Keratinocyte (primary cell): ENCODE results near the gene FLNB. TPM values are rescaled to one million over a fixed set of nuclear protein-coding genes. Genes with fewer than 3 reads are reported as not detected.

Experiments
- DNase-seq: peaks from one replicate; pipeline ENCODE4 v3.0.0-alpha.2; 2011; ENCODE audit warnings: low read depth, missing footprints, low spot score
- FAIRE-seq: peaks from 2 replicates; lab custom pipeline; 2011; peaks lifted over from hg19 to GRCh38; lab: Jason Lieb, UNC
- H2AFZ ChIP-seq: 2 replicates; pipeline ENCODE4 v1.6.0; 2012; ENCODE audit warnings: low read length, control low read depth, inconsistent platforms; ENCODE audit not compliant: control insufficient read depth
- H3K27ac ChIP-seq: 2 replicates; pipeline ENCODE4 v1.5.1; 2011; ENCODE audit warnings: low read length; ENCODE audit not compliant: control insufficient read depth, insufficient read depth
- H3K27me3 ChIP-seq: 3 replicates; pipeline ENCODE4 v1.6.0; 2011; ENCODE audit warnings: low read length; ENCODE audit not compliant: control insufficient read depth, insufficient read depth; ENCODE audit errors: extremely low read depth
- H3K36me3 ChIP-seq, 2 experiments: 2 replicates in 1 of 2; 3 replicates in 1 of 2; pipeline ENCODE4 v1.5.1; 2011; ENCODE audit warnings: low read length in 2 of 2, mild to moderate bottlenecking in 1 of 2; ENCODE audit not compliant: control insufficient read depth in 2 of 2, insufficient read depth in 2 of 2; ENCODE audit errors: extremely low read depth in 1 of 2
- H3K4me1 ChIP-seq: 3 replicates; pipeline ENCODE4 v1.5.1; 2011; ENCODE audit warnings: low read length; ENCODE audit not compliant: control insufficient read depth, insufficient read depth; ENCODE audit errors: extremely low read depth
- H3K4me2 ChIP-seq: 3 replicates; pipeline ENCODE4 v1.6.0; 2011; ENCODE audit warnings: low read depth, low read length; ENCODE audit not compliant: control insufficient read depth, insufficient read depth; ENCODE audit errors: extremely low read depth
- H3K4me3 ChIP-seq, 3 experiments: fragments of 200-600 bp in 1 of 3; sonication (generic) in 1 of 3; 2 replicates in 2 of 3; 3 replicates in 1 of 3; pipeline ENCODE4 v1.5.1; 2011 to 2016; ENCODE audit warnings: low read length in 3 of 3, mild to moderate bottlenecking in 3 of 3, control low read depth in 2 of 3, inconsistent platforms in 1 of 3, low read depth in 1 of 3, mixed read lengths in 1 of 3, mixed run types in 1 of 3, moderate library complexity in 1 of 3; ENCODE audit not compliant: control insufficient read depth in 2 of 3, insufficient read depth in 2 of 3; ENCODE audit errors: extremely low read depth in 1 of 3
- H3K79me2 ChIP-seq: 2 replicates; pipeline ENCODE4 v1.6.0; 2012; ENCODE audit warnings: low read length; ENCODE audit not compliant: control insufficient read depth, insufficient read depth
- H3K9ac ChIP-seq: 3 replicates; pipeline ENCODE4 v1.6.0; 2011; ENCODE audit warnings: low read length; ENCODE audit not compliant: control insufficient read depth, insufficient read depth; ENCODE audit errors: extremely low read depth
- H3K9me1 ChIP-seq: 3 replicates; pipeline ENCODE4 v1.6.0; 2011; ENCODE audit warnings: low read length; ENCODE audit not compliant: control insufficient read depth, insufficient read depth; ENCODE audit errors: extremely low read depth
- H3K9me3 ChIP-seq: 2 replicates; pipeline ENCODE4 v1.5.1; 2012; ENCODE audit warnings: low read depth, low read length; ENCODE audit not compliant: control insufficient read depth
- H4K20me1 ChIP-seq: 3 replicates; pipeline ENCODE4 v1.6.0; 2011; ENCODE audit warnings: low read length; ENCODE audit not compliant: control insufficient read depth, insufficient read depth; ENCODE audit errors: extremely low read depth
- EZH2 ChIP-seq: IDR thresholded peaks from one replicate; pipeline ENCODE4 v1.6.1; 2012; ENCODE audit warnings: inconsistent platforms, mild to moderate bottlenecking, low read length, moderate library complexity
- dilution Hi-C: fragments of 300-500 bp; cut with MboI; formaldehyde crosslinking; loops from one replicate; pipeline ENCODE4 v1.7.0; 2020; ENCODE audit warnings: low sequenced_read_pairs; ENCODE audit not compliant: extremely low pct_ligation_motif_present
- polyA plus RNA-seq, 5 experiments: library from polyadenylated mRNA; depleted of rRNA in 3 of 5; stranded (reverse) in 3 of 5; stranded (forward) in 1 of 5; unstranded in 1 of 5; fragments of >200 nt; gene quantifications; 1 replicate in 1 of 5; 2 replicates in 3 of 5; 3 replicates in 1 of 5; pipeline versions ENCODE4 v1.2.1 to v1.2.3, GENCODE V29; 2011 to 2012; ENCODE audit warnings: missing spikeins in 2 of 5, low read depth in 1 of 5, low replicate concordance in 1 of 5
- TF ChIP-seq, protein P1 (sequence below), 3 experiments: IDR thresholded peaks in 1 of 3; conservative IDR thresholded peaks in 1 of 3; optimal IDR thresholded peaks in 1 of 3; 2 replicates in 2 of 3; 3 replicates in 1 of 3; pipeline versions ENCODE3 to v1.5.1; 2011; ENCODE audit warnings: low read length in 3 of 3, mild to moderate bottlenecking in 3 of 3, moderate library complexity in 2 of 3, control low read depth in 1 of 3, inconsistent platforms in 1 of 3; ENCODE audit not compliant: insufficient read depth in 2 of 3; ENCODE audit errors: extremely low read depth in 1 of 3

FLNB gene
- polyA plus RNA-seq, 1 donor (not counting 4 experiments of a cell fraction or from before 2014, with no cell fraction given), result 289 TPM

DNA sequence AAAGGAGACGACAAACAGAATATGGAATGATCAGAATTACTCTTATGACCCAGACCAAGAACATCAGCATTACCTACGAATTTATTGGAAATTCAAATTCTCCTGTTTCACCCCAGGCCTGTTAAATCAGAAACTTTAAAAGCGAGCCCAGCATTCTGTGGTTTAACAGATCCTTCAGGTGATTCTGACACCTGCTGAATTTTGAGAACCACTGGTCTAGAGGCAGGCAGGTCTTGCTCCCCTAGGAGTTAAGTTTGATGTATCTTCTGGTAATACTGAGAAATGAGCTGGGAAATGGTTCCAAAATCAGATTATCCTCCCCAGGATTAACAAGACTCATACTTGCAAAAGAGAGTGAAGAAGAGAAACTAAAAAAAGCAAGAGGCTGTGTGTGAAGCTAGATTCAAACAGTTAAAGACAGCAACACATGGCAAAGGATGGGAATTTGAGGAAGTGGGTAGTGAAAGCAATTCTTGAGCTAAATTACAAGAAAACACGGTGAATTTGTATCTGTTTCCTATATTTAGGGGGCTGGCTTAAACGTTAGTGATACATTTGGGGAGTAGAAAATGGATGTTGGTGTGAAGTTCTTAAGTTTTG is 66.0 kb downstream of the FLNB start:
- H3K27ac ChIP-seq, result no peak overlapping the region
- H3K79me2 ChIP-seq, result peaks cover 98% of the 10 kb centered on the region
- TF ChIP-seq, protein P1, sequence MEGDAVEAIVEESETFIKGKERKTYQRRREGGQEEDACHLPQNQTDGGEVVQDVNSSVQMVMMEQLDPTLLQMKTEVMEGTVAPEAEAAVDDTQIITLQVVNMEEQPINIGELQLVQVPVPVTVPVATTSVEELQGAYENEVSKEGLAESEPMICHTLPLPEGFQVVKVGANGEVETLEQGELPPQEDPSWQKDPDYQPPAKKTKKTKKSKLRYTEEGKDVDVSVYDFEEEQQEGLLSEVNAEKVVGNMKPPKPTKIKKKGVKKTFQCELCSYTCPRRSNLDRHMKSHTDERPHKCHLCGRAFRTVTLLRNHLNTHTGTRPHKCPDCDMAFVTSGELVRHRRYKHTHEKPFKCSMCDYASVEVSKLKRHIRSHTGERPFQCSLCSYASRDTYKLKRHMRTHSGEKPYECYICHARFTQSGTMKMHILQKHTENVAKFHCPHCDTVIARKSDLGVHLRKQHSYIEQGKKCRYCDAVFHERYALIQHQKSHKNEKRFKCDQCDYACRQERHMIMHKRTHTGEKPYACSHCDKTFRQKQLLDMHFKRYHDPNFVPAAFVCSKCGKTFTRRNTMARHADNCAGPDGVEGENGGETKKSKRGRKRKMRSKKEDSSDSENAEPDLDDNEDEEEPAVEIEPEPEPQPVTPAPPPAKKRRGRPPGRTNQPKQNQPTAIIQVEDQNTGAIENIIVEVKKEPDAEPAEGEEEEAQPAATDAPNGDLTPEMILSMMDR (optimal IDR thresholded peaks at IDR 0.05 in 1 of 3, IDR thresholded peaks at IDR 0.05 in 1 of 3, conservative IDR thresholded peaks at IDR 0.05 in 1 of 3; ENCODE audit: extremely low read depth in 1 of 3, insufficient read depth in 2 of 3, low read length in 3 of 3), result no peak
- no peak for TF ChIP-seq EZH2
- peaks cover 48 to 52% of the 10 kb centered on the region in 2 experiments for H3K36me3 ChIP-seq
- no peaks in the 10 kb centered on the region for H3K27me3 ChIP-seq
- dilution Hi-C loops, result no loop called here
- H2AFZ ChIP-seq, result no peak overlapping the region
- peaks cover 12% of the 10 kb centered on the region for H3K9me1 ChIP-seq
- peaks cover 83% of the 10 kb centered on the region for H4K20me1 ChIP-seq
- H3K9me3 ChIP-seq, result no peaks in the 10 kb centered on the region
- H3K4me1 ChIP-seq, result peaks cover 5% of the 10 kb centered on the region
- H3K4me2 ChIP-seq, result no peak overlapping the region
- FAIRE-seq (no peak), DNase-seq (no peak)
- no peak overlapping the region for H3K9ac ChIP-seq
- no peak overlapping the region for H3K4me3 ChIP-seq

DNA sequence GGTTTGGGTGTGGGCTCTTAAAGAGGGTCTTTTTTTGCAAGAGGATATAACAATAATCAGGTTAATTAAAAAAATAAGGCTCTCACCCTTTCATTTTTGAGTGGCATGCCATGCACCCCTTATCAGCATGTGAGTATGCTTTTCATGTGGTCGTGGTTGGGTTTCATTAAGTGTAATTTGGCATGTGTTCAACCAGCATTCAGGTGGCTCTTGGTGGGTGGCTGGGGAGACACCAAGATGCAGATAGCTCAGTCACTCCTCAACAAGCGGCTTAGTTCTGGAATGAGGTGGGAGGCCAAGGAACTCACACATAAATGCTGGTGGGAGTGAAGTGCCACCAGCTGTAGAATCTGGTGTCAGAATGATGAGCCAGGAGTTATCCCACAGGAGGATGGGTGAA is 66.8 kb downstream of the FLNB start:
- Histone ChIP-seq H4K20me1 (peaks cover 82% of the 10 kb centered on the region), H3K36me3 (peaks cover 50 to 59% of the 10 kb centered on the region in 2 experiments), H3K9me3 (no peaks in the 10 kb centered on the region), H3K27ac (no peak overlapping the region), H3K9ac (no peak overlapping the region), H3K79me2 (peaks cover 97% of the 10 kb centered on the region), H3K27me3 (no peaks in the 10 kb centered on the region), H3K9me1 (peaks cover 12% of the 10 kb centered on the region), H3K4me3 (no peak overlapping the region), H2AFZ (no peak overlapping the region), H3K4me1 (no peaks in the 10 kb centered on the region), H3K4me2 (no peak overlapping the region)
- DNase-seq, result no peak
- TF ChIP-seq, protein P1 (optimal IDR thresholded peaks at IDR 0.05 in 1 of 3, IDR thresholded peaks at IDR 0.05 in 1 of 3, conservative IDR thresholded peaks at IDR 0.05 in 1 of 3; ENCODE audit: extremely low read depth in 1 of 3, insufficient read depth in 2 of 3, low read length in 3 of 3), result no peak
- TF ChIP-seq EZH2, result no peak
- dilution Hi-C loops, result no loop called here
- no peak for FAIRE-seq
